Stomach (tissue), 9 donors: Measurements from ENCODE around the gene GALNT3. TPM values are rescaled to one million over a fixed set of nuclear protein-coding genes. Genes with fewer than 3 reads are reported as not detected.

ENCODE experiments used
- DNase-seq, 2 donors: peaks; one replicate each; pipeline versions ENCODE4 v3.0.0 to v3.0.0-alpha.2; 2013 to 2019
- H3K27ac ChIP-seq, 5 donors: fragments of 200-600 bp in 4 of 5; sonication (generic) in 4 of 5; one replicate each; pipeline ENCODE4 v1.5.1; 2013 to 2019; ENCODE audit warnings: mild to moderate bottlenecking in 1 of 5, moderate library complexity in 1 of 5
- H3K27me3 ChIP-seq, 3 donors: fragments of 200-600 bp; sonication (generic); one replicate each; pipeline ENCODE4 v1.5.1; 2017 to 2019; ENCODE audit warnings: mixed run types in 1 of 3
- H3K36me3 ChIP-seq, 4 donors: fragments of 200-600 bp; sonication (generic); 1 replicate in 3 of 4; 2 replicates in 1 of 4; pipeline ENCODE4 v1.5.1; 2016 to 2019
- H3K4me1 ChIP-seq, 4 donors: fragments of 200-600 bp; sonication (generic); one replicate each; pipeline ENCODE4 v1.5.1; 2016 to 2019
- H3K4me3 ChIP-seq, 4 donors: fragments of 200-600 bp; sonication (generic) in 3 of 4; one replicate each; pipeline ENCODE4 v1.5.1; 2016 to 2019; ENCODE audit warnings: mild to moderate bottlenecking in 1 of 4
- H3K9me3 ChIP-seq, 4 donors: fragments of 200-600 bp; sonication (generic); one replicate each; pipeline ENCODE4 v1.5.1; 2016 to 2019
- EP300 ChIP-seq: sonication (generic); formaldehyde crosslinking; IDR thresholded peaks from one replicate; pipeline ENCODE4 v1.6.1; 2017; ENCODE audit warnings: antibody characterized with exemption
- POLR2A ChIP-seq, 4 donors: fragments of 450-650 bp; IDR thresholded peaks; one replicate each; pipeline ENCODE4 v1.6.1; 2016; ENCODE audit warnings: antibody characterized with exemption in 4 of 4, control low read depth in 2 of 4, mild to moderate bottlenecking in 1 of 4, moderate library complexity in 1 of 4
- POLR2AphosphoS5 ChIP-seq, 3 donors: sonication (generic); formaldehyde crosslinking; IDR thresholded peaks; one replicate each; pipeline ENCODE4 v1.6.1; 2016; ENCODE audit warnings: antibody characterized with exemption in 3 of 3
- WGBS, 5 donors: extraction: QIAGEN DNeasy Blood & Tissue Kit in 3 of 5; methylation state at CpG; one replicate each; pipeline versions ENCODE4 v1.1.5 to v1.1.7; 2013 to 2018; 5-methylcytosine and 5-hydroxymethylcytosine counted together
- intact Hi-C: fragments of 100-400 bp; cut with DNase I; formaldehyde crosslinking; loops from one replicate; pipeline ENCODE4 v1.15.1; 2023; ENCODE audit warnings: low total_unique reads
- polyA plus RNA-seq, 3 donors: library from polyadenylated mRNA; stranded (reverse); fragments of 200-250 nt; gene quantifications; one replicate each; pipeline ENCODE4 v1.2.3, GENCODE V29; 2013
- total RNA-seq, 5 donors: library from RNA; depleted of rRNA; stranded (reverse); fragments of >200 nt; gene quantifications; one replicate each; pipeline versions ENCODE4 v1.1.0 to v1.2.3, GENCODE V29; 2014 to 2016
- TF ChIP-seq, protein P1 (sequence below), 7 experiments: fragments of 450-650 bp in 4 of 7; fragments of 200-600 bp in 3 of 7; sonication (generic) in 3 of 7; IDR thresholded peaks; one replicate each; pipeline ENCODE4 v1.5.1; 2016 to 2019; ENCODE audit warnings: antibody characterized with exemption in 7 of 7, control low read depth in 2 of 7, mild to moderate bottlenecking in 1 of 7
- donor health status: healthy with polysubstance abuse.
- donor health status: Bipolar disorder and iron deficiency.
- donor health status: healthy.

GALNT3 gene
- total and polyA plus RNA-seq, 8 donors: 15.2 to 134 (median 30.7) TPM

- H3K27ac ChIP-seq: peak overlapping the region in 2 of 5 donors; percentile 14 to 33
- no peaks in the 10 kb centered on the region for H3K36me3 ChIP-seq
- H3K9me3 ChIP-seq: no peaks in the 10 kb centered on the region
- no peak for DNase-seq
- no peaks in the 10 kb centered on the region for H3K27me3 ChIP-seq
- no peak overlapping the region for H3K4me3 ChIP-seq
- TF ChIP-seq, protein P1, sequence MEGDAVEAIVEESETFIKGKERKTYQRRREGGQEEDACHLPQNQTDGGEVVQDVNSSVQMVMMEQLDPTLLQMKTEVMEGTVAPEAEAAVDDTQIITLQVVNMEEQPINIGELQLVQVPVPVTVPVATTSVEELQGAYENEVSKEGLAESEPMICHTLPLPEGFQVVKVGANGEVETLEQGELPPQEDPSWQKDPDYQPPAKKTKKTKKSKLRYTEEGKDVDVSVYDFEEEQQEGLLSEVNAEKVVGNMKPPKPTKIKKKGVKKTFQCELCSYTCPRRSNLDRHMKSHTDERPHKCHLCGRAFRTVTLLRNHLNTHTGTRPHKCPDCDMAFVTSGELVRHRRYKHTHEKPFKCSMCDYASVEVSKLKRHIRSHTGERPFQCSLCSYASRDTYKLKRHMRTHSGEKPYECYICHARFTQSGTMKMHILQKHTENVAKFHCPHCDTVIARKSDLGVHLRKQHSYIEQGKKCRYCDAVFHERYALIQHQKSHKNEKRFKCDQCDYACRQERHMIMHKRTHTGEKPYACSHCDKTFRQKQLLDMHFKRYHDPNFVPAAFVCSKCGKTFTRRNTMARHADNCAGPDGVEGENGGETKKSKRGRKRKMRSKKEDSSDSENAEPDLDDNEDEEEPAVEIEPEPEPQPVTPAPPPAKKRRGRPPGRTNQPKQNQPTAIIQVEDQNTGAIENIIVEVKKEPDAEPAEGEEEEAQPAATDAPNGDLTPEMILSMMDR (IDR thresholded peaks at IDR 0.05): no peak
- intact Hi-C loops: no loop called here
- peaks cover 0 to 13% (median 5%) of the 10 kb centered on the region in 4 donors for H3K4me1 ChIP-seq
- 66 to 80% (median 71%) methylated on average over 2 of the region's 2 CpGs for WGBS, 5 donors
Observed at GRCh38 chr2:165815299-165816141, 21.5 kb upstream of the GALNT3 start.

GRCh38 chr2:165814473-165814872, 20.4 kb upstream of the GALNT3 start:
- Histone ChIP-seq H3K9me3 (no peaks in the 10 kb centered on the region), H3K36me3 (no peaks in the 10 kb centered on the region), H3K4me1 (peaks cover 0 to 4% (median 0%) of the 10 kb centered on the region in 4 donors), H3K27ac (no peak overlapping the region), H3K4me3 (no peak overlapping the region), H3K27me3 (no peaks in the 10 kb centered on the region)
- DNase-seq: no peak
- 66 to 84% (median 79%) methylated on average over 4 of the region's 4 CpGs for WGBS, 5 donors
- TF ChIP-seq, protein P1 (IDR thresholded peaks at IDR 0.05): no peak
- no peak for TF ChIP-seq EP300
- no peak for TF ChIP-seq POLR2A (IDR thresholded peaks at IDR 0.05)
- no peak for TF ChIP-seq POLR2AphosphoS5 (IDR thresholded peaks at IDR 0.05)
- intact Hi-C loops: no loop called here

DNA sequence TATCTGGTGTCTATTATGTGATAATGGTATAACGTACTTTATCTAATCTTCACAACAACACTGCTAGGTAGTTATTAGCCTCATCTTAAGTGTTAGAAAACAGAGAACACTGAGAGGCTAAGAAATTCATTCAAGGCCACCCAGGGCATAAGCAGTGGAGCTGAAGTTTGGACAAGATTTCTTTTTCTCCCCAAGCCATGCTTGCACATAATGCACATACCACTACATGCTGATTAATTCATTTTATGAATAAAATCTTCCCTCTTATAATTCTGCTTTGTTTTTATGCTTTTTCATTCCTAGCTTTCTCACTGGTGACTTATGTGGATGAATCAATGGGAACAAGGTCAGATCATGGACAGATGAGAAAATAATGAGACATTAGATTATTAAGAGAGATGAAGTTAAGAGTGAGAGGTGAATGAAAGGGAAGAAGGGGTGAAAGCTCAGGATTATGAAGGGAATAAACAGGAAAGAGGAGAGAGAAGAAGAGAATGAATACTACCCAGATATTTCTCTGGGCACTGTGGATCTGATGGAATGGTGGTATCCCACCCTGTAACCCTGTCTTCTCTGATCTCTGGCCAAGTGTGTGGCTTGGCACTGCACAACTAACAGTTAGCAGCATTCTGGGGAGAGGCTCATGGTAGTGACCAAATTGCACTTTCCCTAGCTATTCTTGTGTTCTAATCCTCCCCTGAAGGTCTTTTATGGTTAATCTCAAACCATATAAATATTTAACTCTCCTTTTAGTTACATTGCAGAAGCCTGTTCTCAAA, 17.7 kb upstream of the GALNT3 start:
- TF ChIP-seq POLR2A (IDR thresholded peaks at IDR 0.05) (no peak), POLR2AphosphoS5 (IDR thresholded peaks at IDR 0.05) (no peak), EP300 (no peak)
- TF ChIP-seq, protein P1 (IDR thresholded peaks at IDR 0.05): no peak
- Histone ChIP-seq H3K4me3 (no peak overlapping the region), H3K27ac (no peak overlapping the region), H3K9me3 (no peaks in the 10 kb centered on the region), H3K27me3 (no peaks in the 10 kb centered on the region), H3K36me3 (no peaks in the 10 kb centered on the region), H3K4me1 (peaks cover 0 to 4% (median 0%) of the 10 kb centered on the region in 4 donors)
- intact Hi-C loops: no loop called here
- no peak for DNase-seq
- 21 to 57% (median 38%) methylated on average over 1 of the region's 1 CpG for WGBS, 5 donors

DNA sequence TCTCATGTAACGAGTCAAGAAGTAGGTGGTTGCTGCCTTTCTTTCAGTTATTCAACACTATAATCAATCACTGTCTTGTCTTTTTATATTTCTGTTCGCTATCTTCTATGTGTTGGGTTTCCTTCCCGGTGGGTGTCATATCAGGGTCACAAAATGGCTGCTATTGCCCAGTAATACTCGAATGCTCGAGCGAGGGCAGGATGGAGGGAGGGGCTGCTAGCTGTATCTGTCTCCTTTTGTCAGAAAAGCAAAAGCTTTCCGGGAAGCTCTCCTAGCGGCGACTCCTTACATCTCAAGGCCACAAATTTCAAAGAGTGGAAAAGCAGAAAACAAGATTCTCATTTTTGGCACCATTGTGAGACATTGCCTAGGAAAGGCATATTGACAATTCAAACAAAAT, 16.4 kb upstream of the GALNT3 start:
- DNase-seq: no peak
- TF ChIP-seq POLR2AphosphoS5 (IDR thresholded peaks at IDR 0.05) (no peak), POLR2A (IDR thresholded peaks at IDR 0.05) (no peak), EP300 (no peak)
- TF ChIP-seq, protein P1 (IDR thresholded peaks at IDR 0.05): no peak

More for the DNA sequence above, 16.4 kb upstream of the GALNT3 start:
- no peak overlapping the region for H3K27ac ChIP-seq
- 85 to 97% (median 93%) methylated on average over 9 of the region's 9 CpGs for WGBS, 5 donors
- intact Hi-C loops: no loop called here
- no peaks in the 10 kb centered on the region for H3K27me3 ChIP-seq
- H3K4me1 ChIP-seq: peaks cover 0 to 7% (median 2%) of the 10 kb centered on the region in 4 donors
- no peaks in the 10 kb centered on the region for H3K36me3 ChIP-seq
- no peak overlapping the region for H3K4me3 ChIP-seq
- H3K9me3 ChIP-seq: no peaks in the 10 kb centered on the region
